AG04450 (cell line): ENCODE data around the gene TWF1. TPM values are rescaled to one million over a fixed set of nuclear protein-coding genes. Genes with fewer than 3 reads are reported as not detected.
A peak's percentile ranks its signal among the peaks of the same experiment; 100 is the strongest.

ENCODE experiments used
- CTCF ChIA-PET: fragments of 300-600, 350-600 bp; formaldehyde crosslinking; extraction: SDS; loops from one replicate; lab custom pipeline; 2022; ENCODE audit warnings: antibody characterized with exemption, inconsistent platforms; lab: Charles Lee
- POLR2A ChIA-PET: fragments of 350-600 bp; formaldehyde crosslinking; extraction: SDS; loops from one replicate; lab custom pipeline; 2021; ENCODE audit warnings: antibody characterized with exemption, inconsistent platforms; lab: Yijun Ruan, JAX
- DNase-seq: peaks from one replicate; pipeline ENCODE4 v3.0.0-alpha.2; 2011; ENCODE audit warnings: low read depth, low spot score
- H3K27ac ChIP-seq: one replicate; pipeline ENCODE4 v1.5.1; 2012; ENCODE audit warnings: low read depth, low read length, control low read depth
- H3K27me3 ChIP-seq: one replicate; pipeline ENCODE4 v1.6.0; 2012; ENCODE audit warnings: low read length; ENCODE audit not compliant: control insufficient read depth, insufficient read depth
- H3K4me3 ChIP-seq: 2 replicates; pipeline ENCODE4 v1.5.1; 2011; ENCODE audit warnings: mild to moderate bottlenecking, low read depth, low read length, control low read depth
- H3K9me3 ChIP-seq: 2 replicates; pipeline ENCODE4 v1.5.1; 2012; ENCODE audit warnings: low read length; ENCODE audit not compliant: control insufficient read depth, insufficient read depth
- polyA plus RNA-seq: library from polyadenylated mRNA; depleted of rRNA; stranded (reverse); fragments of >200 nt; gene quantifications from 2 replicates; pipeline ENCODE4 v1.2.3, GENCODE V29; 2011
- TF ChIP-seq, protein P1 (sequence below): IDR thresholded peaks from 2 replicates; pipeline ENCODE4 v1.5.1; 2011; ENCODE audit warnings: low read depth, low read length, control low read depth, inconsistent platforms

TWF1 gene
- polyA plus RNA-seq, 1 experiment = 147 TPM

DNA sequence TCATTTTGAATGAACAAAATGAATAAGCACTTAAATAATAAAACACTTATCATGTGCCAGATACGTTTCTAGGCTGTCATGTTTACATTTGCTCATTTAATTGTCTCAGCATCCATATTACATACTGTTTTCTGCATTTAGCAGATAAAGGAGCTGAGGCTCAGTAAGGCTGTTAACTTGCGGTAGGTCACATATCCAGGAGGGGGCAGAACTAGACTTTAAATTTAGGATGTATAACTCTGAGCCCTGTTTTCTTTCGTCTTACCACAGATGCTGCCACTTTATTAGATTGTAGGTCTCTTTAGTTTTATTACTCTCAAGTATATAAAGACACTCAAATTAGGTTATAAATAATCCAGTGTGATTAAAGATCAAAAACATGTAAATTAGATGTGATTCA, 29.6 kb downstream of the TWF1 start:
- CTCF ChIA-PET = interaction anchor here (1.5 to 3.2 kb wide), 3 partner anchors 8 to 107 kb away, joined by 5 to 101 read pairs (median 17); no protein-coding TSS in a partner anchor
- Histone ChIP-seq H3K27me3 (no peaks in the 10 kb centered on the region), H3K27ac (no peak overlapping the region), H3K9me3 (no peaks in the 10 kb centered on the region), H3K4me3 (no peak overlapping the region)
- no peak for DNase-seq
- POLR2A ChIA-PET = interaction anchor here (1.3 kb wide), 1 partner anchor 106 kb away, joined by 3 read pairs; no protein-coding TSS in a partner anchor
- TF ChIP-seq, protein P1, sequence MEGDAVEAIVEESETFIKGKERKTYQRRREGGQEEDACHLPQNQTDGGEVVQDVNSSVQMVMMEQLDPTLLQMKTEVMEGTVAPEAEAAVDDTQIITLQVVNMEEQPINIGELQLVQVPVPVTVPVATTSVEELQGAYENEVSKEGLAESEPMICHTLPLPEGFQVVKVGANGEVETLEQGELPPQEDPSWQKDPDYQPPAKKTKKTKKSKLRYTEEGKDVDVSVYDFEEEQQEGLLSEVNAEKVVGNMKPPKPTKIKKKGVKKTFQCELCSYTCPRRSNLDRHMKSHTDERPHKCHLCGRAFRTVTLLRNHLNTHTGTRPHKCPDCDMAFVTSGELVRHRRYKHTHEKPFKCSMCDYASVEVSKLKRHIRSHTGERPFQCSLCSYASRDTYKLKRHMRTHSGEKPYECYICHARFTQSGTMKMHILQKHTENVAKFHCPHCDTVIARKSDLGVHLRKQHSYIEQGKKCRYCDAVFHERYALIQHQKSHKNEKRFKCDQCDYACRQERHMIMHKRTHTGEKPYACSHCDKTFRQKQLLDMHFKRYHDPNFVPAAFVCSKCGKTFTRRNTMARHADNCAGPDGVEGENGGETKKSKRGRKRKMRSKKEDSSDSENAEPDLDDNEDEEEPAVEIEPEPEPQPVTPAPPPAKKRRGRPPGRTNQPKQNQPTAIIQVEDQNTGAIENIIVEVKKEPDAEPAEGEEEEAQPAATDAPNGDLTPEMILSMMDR = peak; percentile 48

DNA sequence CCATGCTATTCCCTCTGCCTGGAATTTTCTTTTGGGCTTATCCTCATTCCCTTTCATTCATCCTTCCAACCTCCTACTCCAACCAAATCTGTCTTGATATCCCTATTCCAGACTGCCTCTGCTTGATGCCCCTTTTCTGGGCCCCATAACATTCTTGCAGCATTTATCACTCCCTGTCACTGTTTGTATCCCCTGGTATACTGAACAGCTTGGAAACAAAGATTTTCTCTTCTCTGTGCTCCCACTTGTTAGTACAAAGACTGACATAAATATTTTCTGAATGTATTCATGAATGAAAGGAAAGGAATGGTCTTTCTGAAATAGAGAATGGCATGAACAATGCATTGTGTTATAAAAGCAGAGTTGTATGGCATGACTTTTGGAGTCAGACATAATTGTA, 39.8 kb downstream of the TWF1 start:
- Histone ChIP-seq H3K4me3 (no peak overlapping the region), H3K27me3 (no peaks in the 10 kb centered on the region), H3K27ac (no peak overlapping the region), H3K9me3 (no peaks in the 10 kb centered on the region)
- ChIA-PET POLR2A (no interaction called here), CTCF (interaction anchor here (0.7 kb wide), 1 partner anchor 21 kb away, joined by 4 read pairs; no protein-coding TSS in a partner anchor)
- no peak for DNase-seq
- TF ChIP-seq, protein P1 = no peak

DNA sequence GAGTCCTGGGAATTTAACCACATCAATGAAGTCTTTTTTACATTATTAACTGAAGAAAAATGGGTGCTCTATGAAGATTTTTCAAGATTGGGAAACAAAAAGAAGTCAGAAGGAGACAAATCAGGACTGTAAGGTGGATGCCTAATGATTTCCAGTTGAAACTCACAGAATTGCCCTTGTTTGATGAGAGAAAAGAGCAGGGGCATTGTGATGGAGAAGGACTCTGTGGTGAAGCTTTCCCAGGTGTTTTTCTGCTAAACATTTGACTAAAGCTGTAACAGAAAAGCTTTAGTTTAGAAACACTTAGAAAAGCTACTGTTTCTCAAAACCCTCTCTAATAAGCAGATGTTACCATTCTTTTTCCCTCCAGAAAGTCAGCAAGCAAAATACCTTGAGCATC, 41.6 kb downstream of the TWF1 start:
- TF ChIP-seq, protein P1 = no peak
- ChIA-PET CTCF (no interaction called here), POLR2A (no interaction called here)
- H3K9me3 ChIP-seq = no peaks in the 10 kb centered on the region
- H3K27me3 ChIP-seq = no peaks in the 10 kb centered on the region
- no peak for DNase-seq
- no peak overlapping the region for H3K4me3 ChIP-seq
- no peak overlapping the region for H3K27ac ChIP-seq

DNA sequence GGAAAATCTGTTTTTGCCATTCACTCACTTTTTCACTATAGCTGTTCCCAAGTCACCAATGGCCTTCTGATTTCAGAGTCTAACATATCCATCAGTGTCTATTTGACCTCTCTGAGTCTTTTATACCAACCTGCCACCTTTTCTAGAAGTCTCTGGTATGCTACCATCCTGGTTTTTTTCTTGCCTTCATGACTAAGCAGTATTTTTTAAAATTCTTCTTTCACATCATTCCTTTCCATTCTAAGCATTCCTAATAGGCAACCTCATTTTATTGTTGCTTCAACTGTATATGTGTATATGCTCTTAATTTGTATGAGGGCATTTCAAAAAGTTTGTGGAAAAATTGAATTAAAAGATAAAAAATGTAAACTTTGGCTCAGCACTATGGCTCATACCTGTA, 42.3 kb downstream of the TWF1 start:
- DNase-seq = no peak
- Histone ChIP-seq H3K4me3 (no peak overlapping the region), H3K9me3 (no peaks in the 10 kb centered on the region), H3K27me3 (no peaks in the 10 kb centered on the region), H3K27ac (no peak overlapping the region)
- ChIA-PET POLR2A (no interaction called here), CTCF (interaction anchor here (1.4 kb wide), 1 partner anchor 118 kb away, joined by 3 read pairs; no protein-coding TSS in a partner anchor)
- TF ChIP-seq, protein P1 = no peak

DNA sequence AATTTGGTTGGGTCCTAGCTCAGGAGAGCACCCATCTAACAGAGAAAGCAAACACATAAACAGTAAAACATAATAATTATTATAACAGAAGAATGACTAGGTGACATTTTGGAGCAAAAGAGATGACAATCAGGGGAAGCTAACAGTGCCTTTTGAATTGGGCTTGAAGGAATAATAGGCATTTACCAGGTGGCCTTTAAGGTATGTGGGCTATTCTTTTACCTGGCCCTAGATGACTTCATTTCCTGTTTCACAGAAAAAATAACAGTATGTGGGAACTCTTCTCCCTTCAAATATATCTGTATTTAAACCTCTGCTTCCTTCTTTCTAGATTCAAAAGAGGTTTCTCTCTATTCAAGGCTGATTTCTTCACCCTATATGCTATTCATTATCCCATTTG, 43.5 kb downstream of the TWF1 start:
- no peak overlapping the region for H3K27ac ChIP-seq
- no peak for DNase-seq
- H3K9me3 ChIP-seq = no peaks in the 10 kb centered on the region
- TF ChIP-seq, protein P1 = no peak
- no peaks in the 10 kb centered on the region for H3K27me3 ChIP-seq
- no peak overlapping the region for H3K4me3 ChIP-seq
- CTCF ChIA-PET = interaction anchor here (1.4 kb wide), 1 partner anchor 119 kb away, joined by 3 read pairs; no protein-coding TSS in a partner anchor
- POLR2A ChIA-PET = no interaction called here
